Activated gamma-delta T cell treated with anti-CD3 and anti-CD28 coated beads, Interleukin-2, amount 50 U/mL, for 16 hours (primary cell): ENCODE measurements around the gene LSM4.

Experiments used
- DNase-seq: peaks from one replicate; pipeline ENCODE4 v3.0.0-alpha.2; 2020; ENCODE audit warnings: low read depth

The LSM4 gene

DNA sequence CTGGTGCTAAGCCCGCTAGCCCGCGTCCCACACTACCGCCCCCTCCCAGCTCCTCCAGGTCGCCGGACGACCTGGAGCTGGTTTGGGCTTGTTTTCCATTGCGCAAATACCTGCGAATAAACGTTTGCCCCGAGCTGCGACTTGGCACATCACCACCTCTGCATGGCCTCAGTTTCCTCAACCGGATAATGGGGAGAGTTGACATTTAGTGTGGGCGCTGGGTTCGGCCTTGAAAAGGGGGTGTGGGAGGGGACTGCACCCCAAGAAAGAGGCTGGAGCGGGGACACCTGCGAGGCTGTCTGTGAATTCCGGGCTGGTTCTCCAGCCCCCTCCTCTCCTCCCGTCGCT is 30.4 kb downstream of the LSM4 start:
- peak; percentile 17 for DNase-seq

DNA sequence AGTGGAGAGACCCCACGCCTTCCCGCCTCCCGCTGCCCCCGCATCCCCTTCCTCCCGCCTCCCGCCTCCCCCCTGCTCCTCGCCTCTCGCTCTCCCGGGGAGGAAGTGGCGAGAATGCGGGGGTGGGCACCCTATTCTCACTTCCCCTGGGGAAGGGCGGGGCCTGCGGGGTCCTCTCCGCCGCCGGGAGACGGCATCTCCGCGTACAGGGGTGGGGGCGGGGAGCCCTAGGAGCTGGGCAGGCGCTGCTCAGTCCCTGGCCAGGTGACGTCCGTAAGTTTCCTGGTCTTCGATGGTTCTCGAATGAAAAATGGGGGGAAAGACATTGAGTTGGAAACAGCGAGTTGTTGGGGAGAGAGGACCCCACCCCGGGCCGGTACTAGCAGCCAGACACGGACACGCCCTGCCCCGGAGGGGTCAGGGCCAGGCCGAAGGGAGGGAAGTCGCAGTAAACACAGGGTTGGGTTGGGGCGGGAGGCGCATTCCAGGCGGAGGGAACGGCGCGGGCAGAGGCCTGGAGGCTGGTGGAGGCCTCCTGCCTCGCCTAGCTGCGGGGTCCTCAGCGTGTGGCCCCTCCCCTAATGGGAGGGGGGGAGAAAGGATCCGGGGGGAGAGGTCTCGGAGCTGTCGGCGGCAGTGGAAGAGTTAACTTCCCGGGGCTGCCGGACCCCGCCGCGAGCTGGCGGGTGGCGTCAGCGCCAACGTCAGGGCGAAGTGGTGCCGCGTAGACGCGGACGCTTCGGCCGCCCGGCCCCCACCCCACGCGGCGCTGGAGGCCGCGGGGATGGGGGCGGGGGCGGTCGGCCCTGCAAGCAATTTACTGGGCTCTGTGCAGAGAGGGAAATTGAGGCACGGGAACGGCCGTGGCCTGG is 31.1 kb downstream of the LSM4 start:
- peak; percentile 72 for DNase-seq

GRCh38 chr19:18291019-18291524 is 31.8 kb downstream of the LSM4 start:
- DNase-seq = no peak

DNA sequence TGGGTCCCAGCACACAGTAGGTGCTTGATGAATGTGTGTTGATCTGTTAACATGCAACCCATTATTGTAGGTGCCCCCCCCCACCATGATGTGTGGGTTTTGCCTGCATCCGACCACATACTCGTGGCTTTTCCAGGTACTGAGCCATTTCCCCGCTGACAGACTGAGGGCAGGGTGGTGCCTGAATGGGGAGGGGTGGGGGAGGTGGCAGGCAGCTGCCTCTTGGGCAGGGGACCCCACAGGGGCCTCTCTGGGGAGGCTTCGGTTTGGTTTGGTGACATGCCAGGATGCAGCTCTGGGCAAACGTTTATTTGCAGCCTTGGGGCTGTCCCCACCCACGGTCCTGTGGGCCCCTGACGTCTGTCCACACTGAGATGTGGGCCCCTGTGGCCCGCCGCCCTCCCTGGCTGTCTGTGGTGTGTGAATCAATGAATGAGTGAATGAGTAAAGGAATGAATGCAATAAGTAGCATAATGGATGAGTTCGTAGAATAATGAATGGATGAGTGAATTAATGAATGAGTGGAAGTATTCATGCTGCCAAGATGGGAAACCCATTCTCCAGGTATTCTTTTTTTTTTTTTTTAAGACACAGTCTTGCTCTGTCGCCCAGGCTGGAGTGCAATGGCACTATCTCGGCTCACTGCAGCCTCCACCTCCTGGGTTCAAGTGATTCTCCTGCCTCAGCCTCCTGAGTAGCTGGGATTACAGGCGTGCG is 32.4 kb downstream of the LSM4 start:
- DNase-seq = peak; percentile 86

DNA sequence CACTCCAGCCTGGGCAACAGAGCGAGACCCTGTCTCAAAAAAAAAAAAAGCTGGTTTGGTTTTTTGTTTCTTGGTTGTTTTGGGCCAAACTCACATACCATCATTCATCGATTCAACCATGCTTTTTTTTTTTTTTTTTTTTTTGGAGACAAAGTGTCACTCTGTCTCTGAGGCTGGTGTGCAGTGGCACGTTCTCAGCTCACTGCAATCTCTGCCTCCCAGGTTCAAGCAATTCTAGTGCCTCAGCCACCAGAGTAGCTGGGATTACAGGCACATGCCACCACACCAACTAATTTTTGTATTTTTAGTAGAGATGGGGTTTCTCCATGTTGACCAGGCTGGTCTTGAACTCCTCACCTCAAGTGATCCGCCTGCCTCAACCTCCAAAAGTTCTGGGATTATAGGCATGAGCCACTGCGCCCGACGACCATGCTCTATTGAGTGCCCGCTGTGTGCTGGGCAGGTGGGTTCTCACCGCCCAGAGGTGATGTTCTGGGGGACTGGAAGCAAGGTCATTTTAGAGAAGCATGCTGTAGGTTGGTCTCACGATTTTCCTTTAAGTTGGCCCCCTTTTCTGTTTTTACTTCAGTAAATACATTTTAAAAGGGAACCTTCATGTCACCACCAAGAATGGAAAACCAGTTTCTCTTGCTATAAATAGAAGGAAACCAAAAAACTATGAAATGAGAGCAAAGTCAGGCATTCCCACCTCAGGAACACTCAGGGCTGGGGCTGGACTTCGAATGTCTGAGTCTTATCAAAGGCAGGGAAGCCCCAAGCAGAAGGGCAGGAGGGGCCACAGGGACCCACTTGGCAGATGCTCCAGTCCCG is 33.2 kb downstream of the LSM4 start:
- DNase-seq = no peak

DNA sequence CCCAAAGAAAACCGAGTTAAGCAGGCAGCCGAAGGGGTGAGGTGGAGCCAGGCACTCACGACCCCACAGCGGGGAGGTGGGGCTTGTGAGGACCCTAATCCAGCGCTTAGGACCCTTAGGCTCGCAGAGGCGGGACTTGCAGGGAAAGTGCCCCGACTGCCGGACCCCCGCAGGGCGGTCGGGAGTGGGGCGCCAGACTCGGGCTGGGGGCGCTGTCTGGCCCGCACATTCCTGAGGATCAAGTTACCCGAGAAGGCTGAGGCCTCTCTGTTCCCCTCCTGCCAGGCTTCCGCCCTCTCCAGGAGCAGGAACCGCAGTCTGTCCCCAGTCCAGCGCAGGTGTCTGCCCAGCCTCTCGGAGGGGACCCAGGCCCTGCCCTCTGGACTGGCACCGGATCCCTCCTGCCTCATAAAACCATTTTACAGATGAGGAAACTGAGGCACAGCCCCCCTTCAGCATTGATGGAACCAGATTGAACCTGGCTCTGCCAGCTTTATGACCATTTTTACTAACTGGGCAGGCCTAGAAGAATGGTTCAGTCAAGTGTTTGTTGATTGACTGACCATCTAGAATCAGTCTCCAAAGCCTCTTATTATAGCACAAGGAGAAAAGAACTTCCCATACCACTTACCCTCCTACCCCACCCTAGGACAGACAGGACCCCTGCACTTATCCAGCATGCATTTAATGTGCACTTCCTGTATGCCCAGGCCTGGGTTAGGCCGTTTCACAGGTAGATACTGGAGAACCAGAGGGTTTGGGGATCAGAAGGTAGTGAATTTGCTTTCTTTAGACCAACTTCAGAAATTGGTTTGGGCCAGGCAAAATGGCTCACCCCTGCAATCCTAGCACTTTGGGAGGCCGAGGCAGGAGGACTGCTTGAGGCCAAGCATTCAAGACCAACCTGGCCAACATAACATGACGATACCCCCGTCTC is 34.8 kb downstream of the LSM4 start:
- DNase-seq = no peak

GRCh38 chr19:18286973-18287635 is 35.8 kb downstream of the LSM4 start:
- DNase-seq = no peak

DNA sequence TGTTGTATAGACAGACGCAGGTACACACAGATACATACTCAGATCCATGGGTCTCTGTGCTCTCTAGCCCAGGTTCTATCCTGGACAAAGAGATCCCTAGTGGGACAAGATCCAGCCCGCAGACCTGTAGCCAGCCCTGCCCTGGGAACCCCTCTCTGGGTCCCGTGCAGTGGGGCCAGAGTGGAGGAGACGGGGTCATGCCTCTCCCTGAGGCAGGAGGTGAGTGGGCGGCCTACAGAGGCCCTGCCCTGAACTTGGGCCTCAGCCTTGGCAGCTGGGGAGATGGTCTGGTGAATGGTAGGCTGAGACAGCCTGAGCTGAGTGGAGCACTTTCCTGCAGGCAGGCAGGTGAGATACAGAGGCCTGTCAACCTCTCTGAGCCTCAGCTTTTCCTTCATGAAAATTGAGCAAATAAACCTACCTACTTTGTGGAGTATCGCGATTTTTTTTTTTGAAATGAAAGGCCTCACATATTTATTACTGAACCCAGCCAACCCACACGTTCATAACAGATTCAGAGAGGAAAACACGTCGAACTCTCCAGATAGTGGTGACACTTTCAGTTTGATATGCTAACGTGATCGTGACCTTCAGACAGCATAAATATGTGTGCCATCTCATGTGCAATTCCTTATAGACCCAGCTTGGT is 38.0 kb downstream of the LSM4 start:
- DNase-seq = no peak

- no peak for DNase-seq
These were observed 39.5 kb downstream of the LSM4 start for GRCh38 chr19:18283338-18283737.

DNA sequence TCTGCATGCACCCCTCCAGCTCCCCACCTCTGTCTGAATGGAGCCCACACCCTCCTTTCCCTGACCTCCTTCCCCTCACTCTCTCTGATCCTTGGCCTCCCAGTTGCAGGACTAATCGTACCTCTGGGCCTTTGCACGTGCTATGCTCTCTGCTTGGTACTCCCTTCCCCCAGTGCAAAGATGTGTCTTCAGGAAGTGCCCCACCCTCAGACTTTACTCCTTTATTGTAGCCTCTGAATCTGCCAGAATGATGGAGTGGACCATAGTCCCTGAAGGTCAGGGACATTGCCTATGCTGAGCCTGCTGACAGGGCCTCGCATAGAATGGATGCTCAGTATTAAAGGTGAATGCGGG is 40.1 kb downstream of the LSM4 start:
- no peak for DNase-seq

- no peak for DNase-seq
These were observed 40.7 kb downstream of the LSM4 start for GRCh38 chr19:18282021-18282787.

DNA sequence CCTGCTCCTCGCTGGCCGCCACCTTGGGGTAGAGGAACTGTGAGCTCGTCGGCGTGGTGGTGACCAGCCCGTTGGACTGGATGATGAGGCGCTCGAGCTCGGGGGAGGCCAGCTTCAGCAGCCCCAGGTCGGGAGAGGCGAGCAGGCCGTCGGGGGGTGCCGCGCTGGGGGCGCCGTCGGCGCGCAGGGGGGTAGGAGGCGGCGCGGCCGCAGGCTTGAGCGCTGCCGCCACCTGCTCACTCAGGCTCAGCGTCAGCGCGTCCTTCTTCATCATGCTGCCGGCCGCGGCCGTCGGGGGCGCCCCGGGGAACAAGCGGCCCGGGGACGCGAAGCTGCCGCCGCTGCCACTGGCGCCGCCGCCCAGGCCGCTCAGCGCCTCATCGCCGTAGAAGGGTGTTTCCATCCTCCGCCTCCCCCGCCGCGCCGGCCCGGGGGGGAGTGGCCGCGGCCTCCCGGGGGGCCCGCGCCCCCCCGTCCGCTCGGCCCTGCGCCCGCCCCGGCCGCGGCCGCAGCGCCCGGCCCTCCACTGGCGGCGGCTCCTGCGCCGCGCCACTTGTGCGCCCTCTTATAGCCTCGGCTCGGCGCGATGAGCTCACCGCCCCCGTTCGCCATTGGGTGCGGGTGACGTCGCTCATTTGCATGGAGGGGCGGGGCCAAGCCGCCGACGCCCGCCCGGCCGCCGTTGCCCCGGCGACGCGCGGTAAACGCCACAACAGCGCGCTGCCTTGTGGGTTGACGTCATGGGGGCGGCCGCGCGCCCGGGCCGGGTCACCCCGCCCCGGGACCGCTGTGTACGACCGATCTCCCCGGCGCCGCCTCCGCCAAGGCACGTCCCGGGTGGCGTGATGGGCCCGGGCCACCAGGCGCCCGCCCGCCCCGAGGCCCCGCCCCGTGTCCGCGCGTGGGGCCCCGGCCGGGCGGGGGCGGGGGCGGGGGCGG is 41.5 kb downstream of the LSM4 start, which contains the start of gene JUND:
JUND (minus strand) TSS at position 541 of the 939 bp plus-strand sequence; CDS start at position 403, 138 bp downstream.
- DNase-seq = peak; percentile 93

- DNase-seq = peak; percentile 67
These were observed 42.4 kb downstream of the LSM4 start for GRCh38 chr19:18280247-18281081.

- peak; percentile 88 for DNase-seq
These were observed 43.2 kb downstream of the LSM4 start for GRCh38 chr19:18279516-18280246.

- DNase-seq = no peak
These were observed 43.7 kb downstream of the LSM4 start for GRCh38 chr19:18279266-18279515.

- DNase-seq = no peak
These were observed 44.2 kb downstream of the LSM4 start for GRCh38 chr19:18278521-18279265.
